ENCODE data around the gene GRIP1. TPM values are rescaled to one million over a fixed set of nuclear protein-coding genes. Genes with fewer than 3 reads are reported as not detected.

GRIP1 gene
- polyA plus RNA-seq, 5 donors: 4.5 to 8.2 (median 6.5) TPM

- DNase-seq: no peak
Observed at GRCh38 chr12:66603461-66603860, 75.4 kb downstream of the GRIP1 start.

GRCh38 chr12:66602483-66603143, 76.3 kb downstream of the GRIP1 start:
- no peak for DNase-seq

- no peak for DNase-seq
Observed at GRCh38 chr12:66600903-66601302, 78.0 kb downstream of the GRIP1 start.

- DNase-seq: no peak
Observed at GRCh38 chr12:66599816-66600215, 79.1 kb downstream of the GRIP1 start.

GRCh38 chr12:66598608-66599007, 80.3 kb downstream of the GRIP1 start:
- no peak for DNase-seq

- no peak for DNase-seq
Observed at GRCh38 chr12:66598079-66598478, 80.8 kb downstream of the GRIP1 start.

GRCh38 chr12:66596199-66596598, 82.7 kb downstream of the GRIP1 start:
- no peak for DNase-seq

GRCh38 chr12:66594688-66595087, 84.2 kb downstream of the GRIP1 start:
- no peak for DNase-seq

GRCh38 chr12:66590275-66590985, 88.4 kb downstream of the GRIP1 start:
- DNase-seq: no peak

- DNase-seq: no peak
Observed at GRCh38 chr12:66589095-66589494, 89.8 kb downstream of the GRIP1 start.

GRCh38 chr12:66587912-66588311, 91.0 kb downstream of the GRIP1 start:
- no peak for DNase-seq

GRCh38 chr12:66584673-66585072, 94.2 kb downstream of the GRIP1 start:
- DNase-seq: no peak

GRCh38 chr12:66573605-66574004, 105.3 kb downstream of the GRIP1 start:
- DNase-seq: no peak

GRCh38 chr12:66572845-66573244, 106.0 kb downstream of the GRIP1 start:
- no peak for DNase-seq

GRCh38 chr12:66571361-66571915, 107.4 kb downstream of the GRIP1 start:
- DNase-seq: no peak

GRCh38 chr12:66563220-66563619, 115.7 kb downstream of the GRIP1 start:
- no peak for DNase-seq

GRCh38 chr12:66555113-66555512, 123.8 kb downstream of the GRIP1 start:
- DNase-seq: no peak

- DNase-seq: no peak
Observed at GRCh38 chr12:66552716-66553115, 126.2 kb downstream of the GRIP1 start.

- no peak for DNase-seq
Observed at GRCh38 chr12:66550626-66551025, 128.2 kb downstream of the GRIP1 start.

- no peak for DNase-seq
Observed at GRCh38 chr12:66549050-66549389, 129.9 kb downstream of the GRIP1 start.

GRCh38 chr12:66548338-66549049, 130.4 kb downstream of the GRIP1 start:
- DNase-seq: no peak

- DNase-seq: no peak
Observed at GRCh38 chr12:66541426-66541825, 137.4 kb downstream of the GRIP1 start.

GRCh38 chr12:66539431-66539830, 139.4 kb downstream of the GRIP1 start:
- no peak for DNase-seq

All from right lung (tissue), 5 donors.